Measurements from ENCODE around the gene NDUFS1.
"Not testable (repeated sequence)": the region's sequence is repeated elsewhere in the genome, so short reads cannot be mapped to it uniquely, and the experiment has no call there.

Gene NDUFS1

GRCh38 chr2:206095536-206096332 lies 63.5 kb downstream of the NDUFS1 start:
- no peak for DNase-seq

GRCh38 chr2:206092297-206092696 lies 66.9 kb downstream of the NDUFS1 start:
- DNase-seq = no peak

- DNase-seq = no peak
Measured at GRCh38 chr2:206088248-206088647, 71.0 kb downstream of the NDUFS1 start.

- peak in 1 of 2 experiments; percentile 32 for DNase-seq
Measured at GRCh38 chr2:206086716-206087350, 72.4 kb downstream of the NDUFS1 start.

GRCh38 chr2:206085742-206086445 lies 73.3 kb downstream of the NDUFS1 start, which contains the start of gene INO80D:
Gene INO80D, minus strand, starts transcription at chr2:206086174. Its CDS starts 23,158 bp downstream, at chr2:206063016.
- peak; percentile 76 to 83 for DNase-seq

- peak in 1 of 2 experiments; percentile 40 for DNase-seq
Measured at GRCh38 chr2:206084870-206085741, 74.1 kb downstream of the NDUFS1 start.

GRCh38 chr2:206084439-206084869 lies 74.8 kb downstream of the NDUFS1 start:
- peak; percentile 28 to 67 for DNase-seq

GRCh38 chr2:206083602-206084438 lies 75.4 kb downstream of the NDUFS1 start:
- DNase-seq = peak in 1 of 2 experiments; percentile 45

GRCh38 chr2:206082298-206082843 lies 76.9 kb downstream of the NDUFS1 start:
- no peak for DNase-seq

- DNase-seq = no peak
Measured at GRCh38 chr2:206080927-206081326, 78.3 kb downstream of the NDUFS1 start.

GRCh38 chr2:206079699-206080465 lies 79.4 kb downstream of the NDUFS1 start:
- DNase-seq = no peak

GRCh38 chr2:206077879-206078278 lies 81.4 kb downstream of the NDUFS1 start:
- DNase-seq = not testable (repeated sequence)

- no peak for DNase-seq
Measured at GRCh38 chr2:206075113-206075512, 84.1 kb downstream of the NDUFS1 start.

- no peak for DNase-seq
Measured at GRCh38 chr2:206071807-206072206, 87.4 kb downstream of the NDUFS1 start.

GRCh38 chr2:206069417-206069816 lies 89.8 kb downstream of the NDUFS1 start:
- no peak for DNase-seq

- no peak for DNase-seq
Measured at GRCh38 chr2:206068207-206068606, 91.0 kb downstream of the NDUFS1 start.

All from NCI-H2081 (cell line).